ENCODE measurements around the gene ZNF436.

- TF ChIP-seq, protein P1, sequence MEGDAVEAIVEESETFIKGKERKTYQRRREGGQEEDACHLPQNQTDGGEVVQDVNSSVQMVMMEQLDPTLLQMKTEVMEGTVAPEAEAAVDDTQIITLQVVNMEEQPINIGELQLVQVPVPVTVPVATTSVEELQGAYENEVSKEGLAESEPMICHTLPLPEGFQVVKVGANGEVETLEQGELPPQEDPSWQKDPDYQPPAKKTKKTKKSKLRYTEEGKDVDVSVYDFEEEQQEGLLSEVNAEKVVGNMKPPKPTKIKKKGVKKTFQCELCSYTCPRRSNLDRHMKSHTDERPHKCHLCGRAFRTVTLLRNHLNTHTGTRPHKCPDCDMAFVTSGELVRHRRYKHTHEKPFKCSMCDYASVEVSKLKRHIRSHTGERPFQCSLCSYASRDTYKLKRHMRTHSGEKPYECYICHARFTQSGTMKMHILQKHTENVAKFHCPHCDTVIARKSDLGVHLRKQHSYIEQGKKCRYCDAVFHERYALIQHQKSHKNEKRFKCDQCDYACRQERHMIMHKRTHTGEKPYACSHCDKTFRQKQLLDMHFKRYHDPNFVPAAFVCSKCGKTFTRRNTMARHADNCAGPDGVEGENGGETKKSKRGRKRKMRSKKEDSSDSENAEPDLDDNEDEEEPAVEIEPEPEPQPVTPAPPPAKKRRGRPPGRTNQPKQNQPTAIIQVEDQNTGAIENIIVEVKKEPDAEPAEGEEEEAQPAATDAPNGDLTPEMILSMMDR (IDR thresholded peaks at IDR 0.05): no peak
- TF ChIP-seq EZH2 (IDR thresholded peaks at IDR 0.05; ENCODE audit: borderline replicate concordance, insufficient read depth, low read depth, low read length, poor library complexity, severe bottlenecking): no peak
Measured at GRCh38 chr1:23339632-23340031, 30.0 kb downstream of the ZNF436 start.
